H1 (cell line): ENCODE data around the gene GLP1R. TPM values are rescaled to one million over a fixed set of nuclear protein-coding genes. Genes with fewer than 3 reads are reported as not detected.

Source experiments
- polyA plus RNA-seq, 7 experiments: library from polyadenylated mRNA; depleted of rRNA in 3 of 7; stranded (reverse) in 5 of 7; unstranded in 2 of 7; fragments of >200 nt in 5 of 7; fragments of 200-250 nt in 2 of 7; gene quantifications; 1 replicate in 5 of 7; 2 replicates in 1 of 7; 4 replicates in 1 of 7; pipeline versions ENCODE4 v1.2.1 to v1.2.3, GENCODE V29; 2011 to 2013; ENCODE audit warnings: missing spikeins in 2 of 7, mixed read lengths in 2 of 7
- total RNA-seq: library from RNA; stranded (reverse); fragmentation: NEBNext Ultra II Directional; extraction: Animal tissue kit (Norgen Biotek cat#: 25700); gene quantifications from 2 replicates; pipeline ENCODE4 v1.2.1, GENCODE V29; 2021
- TF ChIP-seq, protein P1 (sequence below): fragments of 300-600 bp; sonication (generic); IDR thresholded peaks from 2 replicates; pipeline ENCODE4 v1.7.1; 2012; ENCODE audit warnings: low read length, moderate library complexity, mild to moderate bottlenecking, inconsistent platforms; ENCODE audit not compliant: insufficient replicate concordance

Gene GLP1R
- total and polyA plus RNA-seq, 2 of the 8 experiments (the other 6 are each of a cell fraction or from before 2014, with no cell fraction given) = 2.6 to 2.7 TPM

GRCh38 chr6:39020136-39020535 lies 28.4 kb upstream of the GLP1R start (continued):
- TF ChIP-seq, protein P1, sequence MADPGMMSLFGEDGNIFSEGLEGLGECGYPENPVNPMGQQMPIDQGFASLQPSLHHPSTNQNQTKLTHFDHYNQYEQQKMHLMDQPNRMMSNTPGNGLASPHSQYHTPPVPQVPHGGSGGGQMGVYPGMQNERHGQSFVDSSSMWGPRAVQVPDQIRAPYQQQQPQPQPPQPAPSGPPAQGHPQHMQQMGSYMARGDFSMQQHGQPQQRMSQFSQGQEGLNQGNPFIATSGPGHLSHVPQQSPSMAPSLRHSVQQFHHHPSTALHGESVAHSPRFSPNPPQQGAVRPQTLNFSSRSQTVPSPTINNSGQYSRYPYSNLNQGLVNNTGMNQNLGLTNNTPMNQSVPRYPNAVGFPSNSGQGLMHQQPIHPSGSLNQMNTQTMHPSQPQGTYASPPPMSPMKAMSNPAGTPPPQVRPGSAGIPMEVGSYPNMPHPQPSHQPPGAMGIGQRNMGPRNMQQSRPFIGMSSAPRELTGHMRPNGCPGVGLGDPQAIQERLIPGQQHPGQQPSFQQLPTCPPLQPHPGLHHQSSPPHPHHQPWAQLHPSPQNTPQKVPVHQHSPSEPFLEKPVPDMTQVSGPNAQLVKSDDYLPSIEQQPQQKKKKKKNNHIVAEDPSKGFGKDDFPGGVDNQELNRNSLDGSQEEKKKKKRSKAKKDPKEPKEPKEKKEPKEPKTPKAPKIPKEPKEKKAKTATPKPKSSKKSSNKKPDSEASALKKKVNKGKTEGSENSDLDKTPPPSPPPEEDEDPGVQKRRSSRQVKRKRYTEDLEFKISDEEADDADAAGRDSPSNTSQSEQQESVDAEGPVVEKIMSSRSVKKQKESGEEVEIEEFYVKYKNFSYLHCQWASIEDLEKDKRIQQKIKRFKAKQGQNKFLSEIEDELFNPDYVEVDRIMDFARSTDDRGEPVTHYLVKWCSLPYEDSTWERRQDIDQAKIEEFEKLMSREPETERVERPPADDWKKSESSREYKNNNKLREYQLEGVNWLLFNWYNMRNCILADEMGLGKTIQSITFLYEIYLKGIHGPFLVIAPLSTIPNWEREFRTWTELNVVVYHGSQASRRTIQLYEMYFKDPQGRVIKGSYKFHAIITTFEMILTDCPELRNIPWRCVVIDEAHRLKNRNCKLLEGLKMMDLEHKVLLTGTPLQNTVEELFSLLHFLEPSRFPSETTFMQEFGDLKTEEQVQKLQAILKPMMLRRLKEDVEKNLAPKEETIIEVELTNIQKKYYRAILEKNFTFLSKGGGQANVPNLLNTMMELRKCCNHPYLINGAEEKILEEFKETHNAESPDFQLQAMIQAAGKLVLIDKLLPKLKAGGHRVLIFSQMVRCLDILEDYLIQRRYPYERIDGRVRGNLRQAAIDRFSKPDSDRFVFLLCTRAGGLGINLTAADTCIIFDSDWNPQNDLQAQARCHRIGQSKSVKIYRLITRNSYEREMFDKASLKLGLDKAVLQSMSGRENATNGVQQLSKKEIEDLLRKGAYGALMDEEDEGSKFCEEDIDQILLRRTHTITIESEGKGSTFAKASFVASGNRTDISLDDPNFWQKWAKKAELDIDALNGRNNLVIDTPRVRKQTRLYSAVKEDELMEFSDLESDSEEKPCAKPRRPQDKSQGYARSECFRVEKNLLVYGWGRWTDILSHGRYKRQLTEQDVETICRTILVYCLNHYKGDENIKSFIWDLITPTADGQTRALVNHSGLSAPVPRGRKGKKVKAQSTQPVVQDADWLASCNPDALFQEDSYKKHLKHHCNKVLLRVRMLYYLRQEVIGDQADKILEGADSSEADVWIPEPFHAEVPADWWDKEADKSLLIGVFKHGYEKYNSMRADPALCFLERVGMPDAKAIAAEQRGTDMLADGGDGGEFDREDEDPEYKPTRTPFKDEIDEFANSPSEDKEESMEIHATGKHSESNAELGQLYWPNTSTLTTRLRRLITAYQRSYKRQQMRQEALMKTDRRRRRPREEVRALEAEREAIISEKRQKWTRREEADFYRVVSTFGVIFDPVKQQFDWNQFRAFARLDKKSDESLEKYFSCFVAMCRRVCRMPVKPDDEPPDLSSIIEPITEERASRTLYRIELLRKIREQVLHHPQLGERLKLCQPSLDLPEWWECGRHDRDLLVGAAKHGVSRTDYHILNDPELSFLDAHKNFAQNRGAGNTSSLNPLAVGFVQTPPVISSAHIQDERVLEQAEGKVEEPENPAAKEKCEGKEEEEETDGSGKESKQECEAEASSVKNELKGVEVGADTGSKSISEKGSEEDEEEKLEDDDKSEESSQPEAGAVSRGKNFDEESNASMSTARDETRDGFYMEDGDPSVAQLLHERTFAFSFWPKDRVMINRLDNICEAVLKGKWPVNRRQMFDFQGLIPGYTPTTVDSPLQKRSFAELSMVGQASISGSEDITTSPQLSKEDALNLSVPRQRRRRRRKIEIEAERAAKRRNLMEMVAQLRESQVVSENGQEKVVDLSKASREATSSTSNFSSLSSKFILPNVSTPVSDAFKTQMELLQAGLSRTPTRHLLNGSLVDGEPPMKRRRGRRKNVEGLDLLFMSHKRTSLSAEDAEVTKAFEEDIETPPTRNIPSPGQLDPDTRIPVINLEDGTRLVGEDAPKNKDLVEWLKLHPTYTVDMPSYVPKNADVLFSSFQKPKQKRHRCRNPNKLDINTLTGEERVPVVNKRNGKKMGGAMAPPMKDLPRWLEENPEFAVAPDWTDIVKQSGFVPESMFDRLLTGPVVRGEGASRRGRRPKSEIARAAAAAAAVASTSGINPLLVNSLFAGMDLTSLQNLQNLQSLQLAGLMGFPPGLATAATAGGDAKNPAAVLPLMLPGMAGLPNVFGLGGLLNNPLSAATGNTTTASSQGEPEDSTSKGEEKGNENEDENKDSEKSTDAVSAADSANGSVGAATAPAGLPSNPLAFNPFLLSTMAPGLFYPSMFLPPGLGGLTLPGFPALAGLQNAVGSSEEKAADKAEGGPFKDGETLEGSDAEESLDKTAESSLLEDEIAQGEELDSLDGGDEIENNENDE = no peak
